Measurements from ENCODE around the gene B3GLCT.

GRCh38 chr13:31191748-31192147 is 8.0 kb upstream of the B3GLCT start:
- no peak for TF ChIP-seq GATA2 (IDR thresholded peaks at IDR 0.05; ENCODE audit: low read depth, low read length)
- no peak for TF ChIP-seq GATA3 (IDR thresholded peaks at IDR 0.05; ENCODE audit: low read depth, low read length)

All from SH-SY5Y (cell line).